Type B pancreatic cell (in vitro differentiated cells): ENCODE data around the gene CAPN14. TPM values are rescaled to one million over a fixed set of nuclear protein-coding genes. Genes with fewer than 3 reads are reported as not detected.

Experiments
- DNase-seq: peaks from one replicate; pipeline ENCODE4 v3.0.0; 2021; ENCODE audit warnings: mixed read lengths; ENCODE audit not compliant: unreplicated experiment; ENCODE audit errors: extremely low spot score
- H3K27ac Mint-ChIP-seq: 2 replicates; pipeline ENCODE4 v1.8.0; 2021; ENCODE audit warnings: mild to moderate bottlenecking, mixed read lengths
- H3K27me3 Mint-ChIP-seq: 2 replicates; pipeline ENCODE4 v1.8.0; 2021; ENCODE audit warnings: mixed read lengths
- H3K36me3 Mint-ChIP-seq: 2 replicates; pipeline ENCODE4 v1.8.0; 2021; ENCODE audit warnings: mixed read lengths
- H3K4me1 Mint-ChIP-seq: one replicate; pipeline ENCODE4 v1.8.0; 2021; ENCODE audit warnings: mixed read lengths; ENCODE audit not compliant: unreplicated experiment
- H3K4me3 Mint-ChIP-seq: 2 replicates; pipeline ENCODE4 v1.8.0; 2021; ENCODE audit warnings: mild to moderate bottlenecking, mixed read lengths
- H3K9me3 Mint-ChIP-seq: 2 replicates; pipeline ENCODE4 v1.8.0; 2021; ENCODE audit warnings: mixed read lengths
- total RNA-seq: library from RNA; stranded (reverse); gene quantifications from 2 replicates; pipeline ENCODE4 v1.2.1, GENCODE V29; 2021; ENCODE audit warnings: low replicate concordance
- TF ChIP-seq, protein P1 (sequence below): fragments of 200-600 bp; sonication (generic); conservative IDR thresholded peaks from 2 replicates; pipeline ENCODE4 v1.5.0; 2021; ENCODE audit warnings: antibody characterized with exemption, mild to moderate bottlenecking

Gene CAPN14
- total RNA-seq, 1 donor from 2014 or later: 0.39 TPM

DNA sequence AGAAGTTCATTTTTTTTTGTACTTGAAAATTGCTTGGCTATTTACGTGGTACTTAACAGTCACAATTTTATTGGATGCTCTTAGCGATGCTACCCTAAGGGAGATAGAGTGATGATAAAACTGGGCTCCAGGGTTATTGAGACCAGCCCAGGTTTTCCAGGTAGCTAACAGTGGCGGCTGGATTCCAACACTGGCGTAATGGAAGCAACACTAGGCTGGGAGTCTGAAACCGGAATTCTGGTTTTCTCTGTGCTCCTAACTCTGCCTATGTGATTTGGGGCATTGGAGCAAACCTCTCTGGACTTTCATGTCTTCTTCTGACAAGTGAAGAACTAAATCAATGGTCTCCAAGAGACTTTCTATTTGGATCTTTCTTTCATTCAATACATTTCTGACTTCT lies 69.7 kb downstream of the CAPN14 start:
- no peaks in the 10 kb centered on the region for H3K36me3 Mint-ChIP-seq
- DNase-seq: no peak
- peaks cover 66% of the 10 kb centered on the region for H3K27me3 Mint-ChIP-seq
- H3K4me1 Mint-ChIP-seq: no peaks in the 10 kb centered on the region
- H3K4me3 Mint-ChIP-seq: no peak overlapping the region
- TF ChIP-seq, protein P1, sequence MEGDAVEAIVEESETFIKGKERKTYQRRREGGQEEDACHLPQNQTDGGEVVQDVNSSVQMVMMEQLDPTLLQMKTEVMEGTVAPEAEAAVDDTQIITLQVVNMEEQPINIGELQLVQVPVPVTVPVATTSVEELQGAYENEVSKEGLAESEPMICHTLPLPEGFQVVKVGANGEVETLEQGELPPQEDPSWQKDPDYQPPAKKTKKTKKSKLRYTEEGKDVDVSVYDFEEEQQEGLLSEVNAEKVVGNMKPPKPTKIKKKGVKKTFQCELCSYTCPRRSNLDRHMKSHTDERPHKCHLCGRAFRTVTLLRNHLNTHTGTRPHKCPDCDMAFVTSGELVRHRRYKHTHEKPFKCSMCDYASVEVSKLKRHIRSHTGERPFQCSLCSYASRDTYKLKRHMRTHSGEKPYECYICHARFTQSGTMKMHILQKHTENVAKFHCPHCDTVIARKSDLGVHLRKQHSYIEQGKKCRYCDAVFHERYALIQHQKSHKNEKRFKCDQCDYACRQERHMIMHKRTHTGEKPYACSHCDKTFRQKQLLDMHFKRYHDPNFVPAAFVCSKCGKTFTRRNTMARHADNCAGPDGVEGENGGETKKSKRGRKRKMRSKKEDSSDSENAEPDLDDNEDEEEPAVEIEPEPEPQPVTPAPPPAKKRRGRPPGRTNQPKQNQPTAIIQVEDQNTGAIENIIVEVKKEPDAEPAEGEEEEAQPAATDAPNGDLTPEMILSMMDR: no peak
- H3K9me3 Mint-ChIP-seq: no peaks in the 10 kb centered on the region
- H3K27ac Mint-ChIP-seq: no peak overlapping the region

DNA sequence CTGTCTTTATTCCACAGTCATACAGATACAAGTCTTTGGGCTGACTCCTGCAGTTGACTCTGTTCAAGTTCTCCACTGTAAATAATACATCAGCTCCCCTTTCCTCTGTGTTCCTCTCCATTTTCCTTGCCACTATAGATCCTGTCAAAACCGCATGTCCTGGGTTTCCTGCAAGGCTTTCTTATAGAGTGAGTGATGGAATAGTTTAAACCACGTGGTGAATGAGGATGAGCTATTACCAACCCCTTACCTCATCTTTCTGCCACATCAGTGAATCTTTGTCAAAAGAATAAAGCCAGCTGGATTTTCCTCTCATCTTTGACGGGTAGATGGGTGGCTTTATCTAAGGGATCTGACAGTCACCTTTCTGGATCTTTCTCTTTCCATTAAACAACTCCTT lies 75.2 kb downstream of the CAPN14 start:
- Mint-ChIP-seq H3K27ac (no peak overlapping the region), H3K4me3 (no peak overlapping the region), H3K27me3 (peaks cover 76% of the 10 kb centered on the region), H3K4me1 (peaks cover 1% of the 10 kb centered on the region), H3K36me3 (no peaks in the 10 kb centered on the region), H3K9me3 (no peaks in the 10 kb centered on the region)
- DNase-seq: no peak
- TF ChIP-seq, protein P1: no peak

DNA sequence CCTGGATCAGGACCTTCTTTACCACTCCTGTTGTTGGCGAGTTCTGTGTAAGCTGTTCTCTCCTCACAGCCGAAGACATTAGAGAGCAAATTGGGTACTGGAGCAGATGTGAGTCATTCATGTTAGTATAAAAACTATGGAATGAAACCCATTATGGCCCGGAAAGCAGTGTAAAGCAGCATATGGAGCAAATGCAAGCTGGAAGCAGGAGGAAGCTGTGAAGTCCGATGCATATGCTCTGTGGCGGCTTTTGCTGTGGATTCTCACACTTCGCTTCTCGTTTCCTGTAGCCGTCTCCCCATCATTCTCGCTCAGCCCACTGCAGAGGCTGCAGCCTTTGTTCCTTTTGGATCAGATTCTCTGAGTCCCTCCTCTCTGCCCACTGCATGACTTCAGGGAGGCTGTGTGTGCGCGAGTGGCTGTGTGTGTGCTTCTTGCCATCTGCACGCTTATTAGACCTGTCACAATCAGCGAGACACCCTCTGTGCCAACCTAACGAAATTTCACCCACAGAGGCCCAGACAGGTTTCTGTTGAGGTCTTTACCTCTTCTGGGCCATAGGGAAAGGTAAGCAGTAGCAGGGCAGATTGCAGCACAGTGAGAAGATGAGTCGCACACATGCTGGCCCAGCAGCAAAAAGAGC lies 75.8 kb downstream of the CAPN14 start:
- Mint-ChIP-seq H3K36me3 (no peaks in the 10 kb centered on the region), H3K4me3 (no peak overlapping the region), H3K27ac (no peak overlapping the region), H3K4me1 (peaks cover 7% of the 10 kb centered on the region), H3K27me3 (peaks cover 78% of the 10 kb centered on the region), H3K9me3 (no peaks in the 10 kb centered on the region)
- DNase-seq: no peak
- TF ChIP-seq, protein P1: no peak

DNA sequence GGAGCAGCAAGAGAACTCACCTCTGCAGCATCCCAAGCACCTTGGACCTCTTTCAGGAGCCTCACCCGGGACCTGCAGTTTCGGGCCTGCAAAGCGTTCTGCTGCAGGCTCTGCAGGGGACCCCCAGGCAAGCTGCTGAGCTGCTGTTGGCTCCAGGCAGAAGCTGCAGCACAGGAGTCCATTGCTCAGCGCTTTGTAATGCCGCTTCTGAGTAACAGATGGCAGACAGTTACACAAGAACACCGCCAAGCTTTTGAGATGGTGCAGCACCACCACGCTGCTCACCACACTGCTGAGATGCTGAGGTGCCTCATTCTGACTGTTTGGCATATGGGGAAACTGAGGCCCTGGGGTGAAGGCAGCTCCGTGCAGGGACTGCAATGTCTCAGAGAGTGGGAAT lies 77.2 kb downstream of the CAPN14 start:
- Mint-ChIP-seq H3K36me3 (no peaks in the 10 kb centered on the region), H3K4me3 (no peak overlapping the region), H3K4me1 (peaks cover 8% of the 10 kb centered on the region), H3K9me3 (no peaks in the 10 kb centered on the region), H3K27me3 (peaks cover 82% of the 10 kb centered on the region), H3K27ac (no peak overlapping the region)
- DNase-seq: no peak
- TF ChIP-seq, protein P1: no peak

DNA sequence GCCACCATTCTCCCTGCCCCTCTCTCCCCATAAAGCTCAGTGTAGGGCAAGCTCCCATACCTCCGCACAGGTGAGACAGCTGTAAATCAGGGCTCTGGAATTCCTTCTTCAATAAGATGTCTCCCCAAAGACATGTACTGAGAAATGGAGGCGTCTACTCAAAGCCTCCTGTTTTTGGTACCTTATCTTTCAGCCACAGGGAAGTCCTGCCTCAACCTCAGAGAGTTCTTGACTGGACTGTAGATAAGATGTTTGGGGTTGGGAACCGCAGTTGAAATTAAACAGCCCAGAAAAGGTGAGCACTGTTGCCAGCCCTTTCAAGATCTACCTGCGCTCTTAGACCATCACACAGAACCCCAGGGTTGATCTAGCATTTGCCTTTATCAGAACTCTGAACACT lies 77.6 kb downstream of the CAPN14 start:
- Mint-ChIP-seq H3K27me3 (peaks cover 85% of the 10 kb centered on the region), H3K4me1 (peaks cover 8% of the 10 kb centered on the region), H3K36me3 (no peaks in the 10 kb centered on the region), H3K9me3 (no peaks in the 10 kb centered on the region), H3K4me3 (no peak overlapping the region), H3K27ac (no peak overlapping the region)
- DNase-seq: no peak
- TF ChIP-seq, protein P1: no peak
